Left lung (tissue), 10 donors: ENCODE results near the gene DUSP10. TPM values are rescaled to one million over a fixed set of nuclear protein-coding genes. Genes with fewer than 3 reads are reported as not detected.
A peak's percentile ranks its signal among the peaks of the same experiment; 100 is the strongest.

Experiments
- ATAC-seq: fragments of 200-7000 bp; cut with Tn5 transposase; one replicate; pipeline ENCODE4 v1.9.1; 2020; ENCODE audit warnings: moderate library complexity
- DNase-seq, 4 donors: peaks; one replicate each; pipeline ENCODE4 v3.0.0-alpha.2; 2013 to 2020
- H3K27ac ChIP-seq, 2 donors: fragments of 200-600 bp; sonication (generic) in 1 of 2; one replicate each; pipeline versions ENCODE4 v1.5.0 to v1.8.0; 2020 to 2021
- H3K27me3 ChIP-seq, 2 donors: fragments of 200-600 bp; sonication (generic) in 1 of 2; one replicate each; pipeline versions ENCODE4 v1.5.0 to v1.8.0; 2020 to 2021
- H3K36me3 ChIP-seq, 2 donors: fragments of 200-600 bp; sonication (generic) in 1 of 2; one replicate each; pipeline versions ENCODE4 v1.5.0 to v1.8.0; 2020 to 2021
- H3K4me1 ChIP-seq, 2 donors: fragments of 200-600 bp; one replicate each; pipeline ENCODE4 v1.8.0; 2021
- H3K4me3 ChIP-seq, 2 donors: fragments of 200-600 bp; sonication (generic) in 1 of 2; one replicate each; pipeline versions ENCODE4 v1.5.0 to v1.8.0; 2020 to 2021; ENCODE audit warnings: mild to moderate bottlenecking in 1 of 2
- H3K9me3 ChIP-seq, 2 donors: fragments of 200-600 bp; sonication (generic) in 1 of 2; one replicate each; pipeline versions ENCODE4 v1.5.0 to v1.8.0; 2020 to 2021
- intact Hi-C, 2 donors: fragments of 100-400 bp; cut with DNase I; formaldehyde crosslinking; loops; one replicate each; pipeline versions ENCODE4 v1.11.2 to v1.14.2; 2022
- polyA plus RNA-seq, 6 donors: library from polyadenylated mRNA; unstranded; fragments of 120-200 nt; gene quantifications; one replicate each; pipeline ENCODE4 v1.2.1, GENCODE V29; 2013; ENCODE audit not compliant: insufficient read length in 6 of 6
- total RNA-seq, 2 donors: library from RNA; stranded (reverse); fragmentation: NEBNext Ultra II Directional; extraction: Animal tissue kit (Norgen Biotek cat#: 25700); gene quantifications; one replicate each; pipeline ENCODE4 v1.2.1, GENCODE V29; 2021
- TF ChIP-seq, protein P1 (sequence below), 2 donors: fragments of 200-600 bp; sonication (generic) in 1 of 2; IDR thresholded peaks; one replicate each; pipeline versions ENCODE4 v1.5.0 to v1.8.0; 2021; ENCODE audit warnings: antibody characterized with exemption in 2 of 2
- donor health status: DM: no; HTN: yes; CAD: no.
- donor health status: DM: no; HTN: no; CAD: no.

The DUSP10 gene
- total and polyA plus RNA-seq, 8 donors = 4.6 to 14.5 (median 6.8) TPM

DNA sequence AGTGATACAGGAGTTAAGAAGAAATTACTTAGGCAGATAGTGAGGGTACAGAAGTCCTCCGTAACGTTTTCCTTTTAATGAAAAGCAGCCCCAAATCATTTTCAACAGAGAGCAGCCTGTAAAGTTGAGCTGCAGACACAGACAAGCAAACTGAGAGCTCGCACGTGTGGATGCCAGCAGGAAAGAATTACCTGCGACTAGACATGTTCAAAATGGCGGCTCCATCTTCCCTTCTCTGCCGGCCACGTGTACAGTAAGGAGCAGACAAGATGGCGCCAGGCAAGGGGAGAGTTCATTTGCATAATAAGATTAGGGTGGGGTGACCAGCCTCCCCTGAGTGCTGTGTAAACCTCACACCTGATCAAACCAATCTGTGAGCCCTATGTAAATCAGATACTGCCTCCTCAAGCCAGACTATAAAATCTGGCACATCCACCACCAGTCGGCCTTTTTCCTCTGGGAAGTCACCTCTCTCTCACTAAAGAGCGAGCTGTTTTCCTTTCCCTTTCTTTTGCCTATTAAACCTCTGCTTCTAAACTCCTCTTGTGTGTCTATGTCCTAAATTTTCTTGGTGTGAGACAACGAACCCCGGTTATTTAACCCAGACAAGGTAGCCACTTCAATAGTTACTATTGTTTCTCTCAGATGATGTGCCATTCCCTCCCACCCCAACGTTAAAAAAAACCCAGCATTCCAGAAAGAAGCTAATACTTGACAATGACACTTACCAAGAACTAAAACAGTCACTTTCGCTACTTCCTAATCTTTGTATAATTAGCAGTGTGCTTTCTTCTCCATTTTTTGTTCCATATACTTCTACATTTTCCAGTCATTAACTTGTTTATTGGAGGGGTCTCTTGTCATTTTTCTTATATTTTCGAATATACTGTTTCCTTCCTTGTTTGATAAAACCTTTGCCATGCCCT lies 27.4 kb downstream of the DUSP10 start:
- TF ChIP-seq, protein P1, sequence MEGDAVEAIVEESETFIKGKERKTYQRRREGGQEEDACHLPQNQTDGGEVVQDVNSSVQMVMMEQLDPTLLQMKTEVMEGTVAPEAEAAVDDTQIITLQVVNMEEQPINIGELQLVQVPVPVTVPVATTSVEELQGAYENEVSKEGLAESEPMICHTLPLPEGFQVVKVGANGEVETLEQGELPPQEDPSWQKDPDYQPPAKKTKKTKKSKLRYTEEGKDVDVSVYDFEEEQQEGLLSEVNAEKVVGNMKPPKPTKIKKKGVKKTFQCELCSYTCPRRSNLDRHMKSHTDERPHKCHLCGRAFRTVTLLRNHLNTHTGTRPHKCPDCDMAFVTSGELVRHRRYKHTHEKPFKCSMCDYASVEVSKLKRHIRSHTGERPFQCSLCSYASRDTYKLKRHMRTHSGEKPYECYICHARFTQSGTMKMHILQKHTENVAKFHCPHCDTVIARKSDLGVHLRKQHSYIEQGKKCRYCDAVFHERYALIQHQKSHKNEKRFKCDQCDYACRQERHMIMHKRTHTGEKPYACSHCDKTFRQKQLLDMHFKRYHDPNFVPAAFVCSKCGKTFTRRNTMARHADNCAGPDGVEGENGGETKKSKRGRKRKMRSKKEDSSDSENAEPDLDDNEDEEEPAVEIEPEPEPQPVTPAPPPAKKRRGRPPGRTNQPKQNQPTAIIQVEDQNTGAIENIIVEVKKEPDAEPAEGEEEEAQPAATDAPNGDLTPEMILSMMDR (IDR thresholded peaks at IDR 0.05) = no peak
- Histone ChIP-seq H3K4me3 (no peak overlapping the region), H3K36me3 (no peaks in the 10 kb centered on the region), H3K27me3 (no peaks in the 10 kb centered on the region), H3K27ac (no peak overlapping the region), H3K9me3 (no peaks in the 10 kb centered on the region), H3K4me1 (peaks cover 15 to 73% of the 10 kb centered on the region in 2 donors)
- DNase-seq = no peak
- intact Hi-C loops = no loop called here
- no peak for ATAC-seq

DNA sequence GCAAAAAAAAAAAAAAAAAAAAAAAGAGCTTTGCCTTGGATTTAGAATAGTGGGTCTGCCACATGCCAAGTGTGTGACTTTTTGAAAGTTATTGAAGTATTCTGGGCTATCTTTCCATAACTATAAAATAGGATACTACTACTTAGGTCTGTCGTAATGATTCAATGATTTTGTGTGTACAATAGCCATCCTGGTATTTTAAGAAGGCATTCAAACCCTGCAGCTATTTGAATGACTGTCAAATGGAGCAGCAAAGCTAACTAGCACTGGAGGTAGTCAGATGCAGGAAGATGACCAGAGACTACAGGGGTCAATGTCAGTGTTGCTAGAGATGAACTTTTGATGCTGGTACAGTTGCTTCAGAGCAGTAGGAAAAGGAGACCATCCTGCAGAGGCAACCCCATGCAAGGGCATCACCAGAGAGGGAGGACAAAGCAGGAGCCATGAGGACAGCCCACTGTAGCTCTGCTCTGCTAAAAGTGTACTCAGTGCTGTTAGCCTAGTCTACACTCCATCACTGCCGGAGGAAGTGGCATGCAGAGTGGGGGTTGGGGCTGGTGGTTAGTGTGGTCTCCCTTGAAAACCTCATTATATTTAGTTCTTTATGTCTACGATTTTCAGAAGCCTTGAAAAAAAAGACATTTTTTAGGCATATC lies 29.0 kb downstream of the DUSP10 start:
- intact Hi-C loops = no loop called here
- Histone ChIP-seq H3K36me3 (no peaks in the 10 kb centered on the region), H3K27ac (peak overlapping the region; percentile 10 to 71), H3K4me1 (peaks cover 16 to 74% of the 10 kb centered on the region in 2 donors), H3K9me3 (no peaks in the 10 kb centered on the region), H3K27me3 (no peaks in the 10 kb centered on the region), H3K4me3 (no peak overlapping the region)
- ATAC-seq = peak; percentile 20
- DNase-seq = no peak
- TF ChIP-seq, protein P1 (IDR thresholded peaks at IDR 0.05) = no peak

DNA sequence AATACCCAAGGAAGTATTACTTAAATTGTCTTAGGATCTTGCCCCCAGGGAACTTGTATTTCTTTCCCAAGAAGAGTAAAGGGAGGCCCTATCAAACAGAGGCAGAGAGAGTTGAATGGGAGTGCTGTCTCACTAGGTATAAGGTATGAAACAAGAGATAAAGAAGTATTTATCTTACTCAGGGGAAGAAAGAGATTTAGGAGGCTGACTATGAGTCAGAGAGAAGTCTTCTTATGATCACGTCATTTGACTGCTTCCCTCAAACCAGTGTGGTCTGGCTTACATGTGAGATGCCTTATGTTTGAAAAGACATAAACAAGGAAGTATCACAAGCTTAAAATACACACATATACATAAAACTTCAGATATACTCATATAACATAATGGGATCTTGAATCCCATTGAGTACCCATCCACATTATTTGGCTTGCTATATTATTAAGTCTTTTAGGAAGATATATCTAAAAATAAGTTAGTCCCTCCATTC lies 29.6 kb downstream of the DUSP10 start:
- ATAC-seq (peak; percentile 54), DNase-seq (no peak)
- Histone ChIP-seq H3K4me3 (no peak overlapping the region), H3K9me3 (no peaks in the 10 kb centered on the region), H3K27me3 (no peaks in the 10 kb centered on the region), H3K27ac (peak overlapping the region; percentile 10 to 71), H3K4me1 (peaks cover 16 to 78% of the 10 kb centered on the region in 2 donors), H3K36me3 (no peaks in the 10 kb centered on the region)
- TF ChIP-seq, protein P1 (IDR thresholded peaks at IDR 0.05) = no peak
- intact Hi-C loops = no loop called here

DNA sequence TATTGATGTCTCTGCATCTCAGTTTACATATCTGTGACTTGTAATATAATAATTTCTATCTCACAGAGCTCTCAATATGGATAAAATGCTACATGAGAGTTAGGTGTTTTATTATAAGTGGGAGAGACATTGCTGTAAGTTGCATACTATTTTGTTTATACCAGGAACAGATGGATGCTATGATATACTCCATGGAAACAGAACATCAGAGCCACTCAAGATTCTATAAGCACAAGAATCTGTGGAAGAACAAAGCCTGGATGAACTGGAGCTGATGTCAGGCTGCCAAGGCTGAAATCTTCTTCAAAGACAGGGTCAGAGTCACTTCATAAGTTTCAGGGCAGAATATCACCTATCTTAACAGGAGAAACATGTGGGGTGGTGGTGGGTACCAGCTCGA lies 30.2 kb downstream of the DUSP10 start:
- intact Hi-C loops = no loop called here
- Histone ChIP-seq H3K4me3 (no peak overlapping the region), H3K4me1 (peaks cover 16 to 84% of the 10 kb centered on the region in 2 donors), H3K27ac (peak overlapping the region; percentile 10 to 71), H3K27me3 (no peaks in the 10 kb centered on the region), H3K9me3 (no peaks in the 10 kb centered on the region), H3K36me3 (no peaks in the 10 kb centered on the region)
- TF ChIP-seq, protein P1 (IDR thresholded peaks at IDR 0.05) = no peak
- DNase-seq (no peak), ATAC-seq (no peak)

DNA sequence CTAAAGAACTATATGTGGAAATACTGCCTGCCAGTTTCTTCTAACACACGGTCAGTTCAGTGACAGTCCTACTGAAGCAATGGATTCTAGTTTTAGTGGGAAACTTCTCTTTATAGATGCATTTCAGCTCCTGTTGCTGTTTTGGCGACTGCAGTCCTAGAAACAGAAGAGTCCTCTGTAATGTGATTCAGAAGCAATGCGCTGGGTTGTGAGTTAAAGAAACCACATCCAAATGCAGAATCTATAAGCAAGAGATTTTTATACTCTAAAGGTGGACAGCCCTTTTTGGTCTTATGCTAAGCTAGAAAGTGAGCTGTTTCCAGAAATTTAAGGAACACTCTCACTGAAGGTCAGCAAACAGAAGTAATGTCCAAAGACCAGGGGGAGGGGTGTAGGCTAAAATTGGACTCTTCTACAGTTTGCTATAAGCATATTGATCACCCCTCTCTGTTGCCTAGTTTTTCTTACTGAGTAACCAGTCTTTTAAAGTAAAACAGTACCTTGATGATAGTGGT lies 30.8 kb downstream of the DUSP10 start:
- H3K27me3 ChIP-seq = no peaks in the 10 kb centered on the region
- H3K27ac ChIP-seq = peak overlapping the region in 1 of 2 donors; percentile 71
- intact Hi-C loops = no loop called here
- no peaks in the 10 kb centered on the region for H3K9me3 ChIP-seq
- peaks cover 16 to 89% of the 10 kb centered on the region in 2 donors for H3K4me1 ChIP-seq
- DNase-seq (no peak), ATAC-seq (no peak)
- peaks cover 0 to 2% of the 10 kb centered on the region in 2 donors for H3K36me3 ChIP-seq
- H3K4me3 ChIP-seq = no peak overlapping the region
- TF ChIP-seq, protein P1 (IDR thresholded peaks at IDR 0.05) = no peak
